ENCODE data around the gene ZNF556. TPM values are rescaled to one million over a fixed set of nuclear protein-coding genes. Genes with fewer than 3 reads are reported as not detected.

ZNF556 gene
- total and polyA plus RNA-seq, 10 of the 15 experiments (the other 5 are each of a cell fraction or from before 2014, with no cell fraction given) = not detected

GRCh38 chr19:2922987-2923386 lies 55.9 kb downstream of the ZNF556 start (continued):
- TF ChIP-seq ZNF687 (IDR thresholded peaks at IDR 0.05) = no peak
- TF ChIP-seq GATAD2B (conservative IDR thresholded peaks at IDR 0.05; ENCODE audit: low read depth) = no peak
- no peak for TF ChIP-seq RELA (IDR thresholded peaks at IDR 0.05; ENCODE audit: borderline replicate concordance, partially characterized antibody)
- TF ChIP-seq ESRRA (IDR thresholded peaks at IDR 0.05; ENCODE audit: low read length) = no peak
- TF ChIP-seq RCOR1 (conservative IDR thresholded peaks at IDR 0.05; ENCODE audit: low read depth, low read length) = no peak

- WGBS (ENCODE audit: insufficient coverage, insufficient replicate concordance, low lambda C conversion rate, missing lambda C conversion rate) = 95% methylated on average over 4 of the region's 4 CpGs
- BruUV-seq (replicated peaks) = no TSS peak
- intact Hi-C loops (cut with micrococcal nuclease; ENCODE audit: unreplicated experiment) (no loop called here), in situ Hi-C loops (cut with MboI) (no loop called here)
- POLR2A ChIA-PET = no interaction called here
- Histone ChIP-seq H2AFZ (ENCODE audit: control insufficient read depth, low read depth, low read length) (no peak overlapping the region), H3K4me1 (ENCODE audit: control insufficient read depth, insufficient read depth, low read length) (no peaks in the 10 kb centered on the region), H3K9me3 (replicated peaks; ENCODE audit: control insufficient read depth, insufficient read depth, low read length) (peaks cover 4% of the 10 kb centered on the region; the same call in 2 of the 3 replicates), H3K36me3 (ENCODE audit: control insufficient read depth in 2 of 2, insufficient read depth in 2 of 2, low read length in 1 of 2) (peaks cover 0 to 8% of the 10 kb centered on the region in 2 experiments; a peak in 3 of 4 replicates), H3K27ac (ENCODE audit: control insufficient read depth, insufficient read depth) (no peak overlapping the region), H3K4me3 (no peak overlapping the region), H3K27me3 (replicated peaks in 1 of 2; ENCODE audit: control insufficient read depth in 2 of 2, insufficient read depth in 2 of 2, low read length in 1 of 2) (no peaks in the 10 kb centered on the region), H3K9ac (ENCODE audit: control insufficient read depth, insufficient read depth, low read length) (no peak overlapping the region), H3K4me2 (ENCODE audit: control insufficient read depth, insufficient read depth) (no peak overlapping the region), H3K79me2 (ENCODE audit: control insufficient read depth, insufficient read depth, low read length) (no peaks in the 10 kb centered on the region), H4K20me1 (ENCODE audit: control insufficient read depth, insufficient read depth) (no peaks in the 10 kb centered on the region)
- TF ChIP-seq SMC3 (IDR thresholded peaks at IDR 0.05; ENCODE audit: borderline replicate concordance, low read length) (no peak), CREB1 (IDR thresholded peaks at IDR 0.05; ENCODE audit: low read depth) (no peak), POU2F2 (IDR thresholded peaks at IDR 0.05; ENCODE audit: borderline replicate concordance, low read depth, low read length) (no peak), NKRF (conservative IDR thresholded peaks at IDR 0.05) (no peak)
- ATAC-seq (no peak), FAIRE-seq (no peak), DNase-seq (ENCODE audit: low read depth, low spot score) (no peak)
- CTCF ChIA-PET = interaction anchor here (1.3 to 2.3 kb wide), 3 partner anchors 10 to 275 kb away, joined by 3 to 13 read pairs (median 6); no protein-coding TSS in a partner anchor
- RAD21 ChIA-PET (ENCODE audit: unreplicated experiment) = no interaction called here
- SMC1A ChIA-PET (ENCODE audit: uncharacterized antibody, unreplicated experiment) = interaction anchor here (0.9 to 1.3 kb wide), 3 partner anchors 11 to 27 kb away, joined by 3 read pairs; no protein-coding TSS in a partner anchor
Measured at GRCh38 chr19:2923510-2923909, 56.4 kb downstream of the ZNF556 start.

Measured in GM12878 (cell line).